DOHH2 (cell line): Measurements from ENCODE around the gene LRTM2.

Experiments used
- EZH2phosphoT487 ChIP-seq: fragments of 200-600 bp; sonication (generic); IDR thresholded peaks from 2 replicates; pipeline ENCODE4 v1.6.1; 2017; ENCODE audit warnings: borderline replicate concordance, mild to moderate bottlenecking, antibody characterized with exemption, low read length, moderate library complexity, mixed read lengths
- TF ChIP-seq, protein P1 (sequence below): fragments of 200-600 bp; sonication (generic); IDR thresholded peaks from one replicate; pipeline ENCODE4 v1.5.1; 2014; ENCODE audit warnings: antibody characterized with exemption, mild to moderate bottlenecking, low read depth, low read length; ENCODE audit not compliant: poor library complexity, severe bottlenecking

DNA sequence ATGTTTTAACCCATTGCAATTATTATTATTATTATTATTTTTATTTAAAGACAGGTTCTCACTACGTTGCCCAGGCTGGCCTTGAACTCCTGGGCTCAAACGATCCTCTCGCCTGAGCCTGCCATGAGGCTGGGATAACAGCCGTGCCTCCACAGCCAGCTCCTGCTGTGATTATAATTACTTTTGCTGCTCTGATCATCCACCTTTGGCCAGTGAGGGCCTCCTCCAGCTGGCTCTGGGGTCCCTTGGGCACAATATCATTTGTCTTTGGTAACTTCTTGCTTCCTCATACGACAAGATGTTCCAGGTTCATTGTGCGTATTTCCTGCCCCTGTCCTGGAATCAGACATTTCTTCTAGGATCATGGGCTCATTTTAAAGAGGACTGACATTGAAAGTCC, 28.4 kb downstream of the LRTM2 start:
- TF ChIP-seq, protein P1, sequence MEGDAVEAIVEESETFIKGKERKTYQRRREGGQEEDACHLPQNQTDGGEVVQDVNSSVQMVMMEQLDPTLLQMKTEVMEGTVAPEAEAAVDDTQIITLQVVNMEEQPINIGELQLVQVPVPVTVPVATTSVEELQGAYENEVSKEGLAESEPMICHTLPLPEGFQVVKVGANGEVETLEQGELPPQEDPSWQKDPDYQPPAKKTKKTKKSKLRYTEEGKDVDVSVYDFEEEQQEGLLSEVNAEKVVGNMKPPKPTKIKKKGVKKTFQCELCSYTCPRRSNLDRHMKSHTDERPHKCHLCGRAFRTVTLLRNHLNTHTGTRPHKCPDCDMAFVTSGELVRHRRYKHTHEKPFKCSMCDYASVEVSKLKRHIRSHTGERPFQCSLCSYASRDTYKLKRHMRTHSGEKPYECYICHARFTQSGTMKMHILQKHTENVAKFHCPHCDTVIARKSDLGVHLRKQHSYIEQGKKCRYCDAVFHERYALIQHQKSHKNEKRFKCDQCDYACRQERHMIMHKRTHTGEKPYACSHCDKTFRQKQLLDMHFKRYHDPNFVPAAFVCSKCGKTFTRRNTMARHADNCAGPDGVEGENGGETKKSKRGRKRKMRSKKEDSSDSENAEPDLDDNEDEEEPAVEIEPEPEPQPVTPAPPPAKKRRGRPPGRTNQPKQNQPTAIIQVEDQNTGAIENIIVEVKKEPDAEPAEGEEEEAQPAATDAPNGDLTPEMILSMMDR, result no peak
- no peak for TF ChIP-seq EZH2phosphoT487
